Fibroblast of peridontal ligament (primary cell): ENCODE data around the gene UNC119.
"Not testable (repeated sequence)": the region's sequence is repeated elsewhere in the genome, so short reads cannot be mapped to it uniquely, and the experiment has no call there.

Experiments
- DNase-seq: peaks from one replicate; pipeline ENCODE4 v3.0.0-alpha.2; 2010; ENCODE audit errors: extremely low read depth

UNC119 gene

GRCh38 chr17:28552176-28552999 is at the start of gene UNC119:
TSS of gene UNC119 (minus strand) at chr17:28552624. CDS start at chr17:28552557, 67 bp downstream.
- peak; percentile 38 for DNase-seq

- DNase-seq: peak; percentile 83
Observed at GRCh38 chr17:28599311-28600184, 47.1 kb upstream of the UNC119 start.

GRCh38 chr17:28598799-28599310 is 46.4 kb upstream of the UNC119 start, which contains the start of gene SPAG5:
TSS of gene SPAG5 (minus strand) at chr17:28599025. CDS start at chr17:28598946, 79 bp downstream.
- peak; percentile 84 for DNase-seq

GRCh38 chr17:28598389-28598788 is 46.0 kb upstream of the UNC119 start:
- DNase-seq: no peak

GRCh38 chr17:28597606-28598383 is 45.4 kb upstream of the UNC119 start:
- no peak for DNase-seq

GRCh38 chr17:28592260-28592659 is 39.8 kb upstream of the UNC119 start:
- no peak for DNase-seq

- no peak for DNase-seq
Observed at GRCh38 chr17:28585851-28586250, 33.4 kb upstream of the UNC119 start.

- DNase-seq: no peak
Observed at GRCh38 chr17:28584434-28584833, 32.0 kb upstream of the UNC119 start.

GRCh38 chr17:28582513-28582912 is 30.1 kb upstream of the UNC119 start:
- DNase-seq: no peak

GRCh38 chr17:28580959-28581358 is 28.5 kb upstream of the UNC119 start:
- no peak for DNase-seq

- no peak for DNase-seq
Observed at GRCh38 chr17:28579526-28579925, 27.1 kb upstream of the UNC119 start.

- no peak for DNase-seq
Observed at GRCh38 chr17:28578246-28579195, 26.1 kb upstream of the UNC119 start.

- DNase-seq: no peak
Observed at GRCh38 chr17:28577466-28577824, 25.0 kb upstream of the UNC119 start.

GRCh38 chr17:28576758-28577465 is 24.5 kb upstream of the UNC119 start, which contains the start of gene ALDOC:
TSS of gene ALDOC (minus strand) at chr17:28576895. CDS start at chr17:28575532, 1,363 bp downstream.
- DNase-seq: peak; percentile 77

- not testable (repeated sequence) for DNase-seq
Observed at GRCh38 chr17:28576016-28576415, 23.6 kb upstream of the UNC119 start.

GRCh38 chr17:28575126-28575795 is 22.8 kb upstream of the UNC119 start:
- DNase-seq: no peak

GRCh38 chr17:28574526-28574925 is 22.1 kb upstream of the UNC119 start:
- DNase-seq: no peak

GRCh38 chr17:28573966-28574480 is 21.6 kb upstream of the UNC119 start:
- DNase-seq: no peak

- no peak for DNase-seq
Observed at GRCh38 chr17:28573521-28573920, 21.1 kb upstream of the UNC119 start.
